B cell (primary cell): ENCODE results near the gene HMGN4. TPM values are rescaled to one million over a fixed set of nuclear protein-coding genes. Genes with fewer than 3 reads are reported as not detected.

ENCODE experiments used
- ATAC-seq: fragments of 200-7000 bp; cut with Tn5 transposase; one replicate; pipeline ENCODE4 v1.10.0; 2021; ENCODE audit warnings: low read depth, mild to moderate bottlenecking, moderate number of reproducible peaks, moderate library complexity
- CTCF ChIA-PET: fragments of 350-600 bp; sonication (Branson Sonifier 250); formaldehyde crosslinking; loops from one replicate; lab custom pipeline; 2021; ENCODE audit warnings: antibody characterized with exemption, inconsistent platforms; lab: Charles Lee
- POLR2A ChIA-PET: fragments of 350-600 bp; sonication (Branson Sonifier 250); formaldehyde crosslinking; loops from one replicate; lab custom pipeline; 2021; ENCODE audit warnings: antibody characterized with exemption; lab: Charles Lee
- DNase-seq: peaks from one replicate; pipeline ENCODE4 v3.0.0; 2013
- H2AFZ ChIP-seq: 2 replicates; pipeline ENCODE4 v1.6.1; 2012; ENCODE audit warnings: mild to moderate bottlenecking, low read depth, low read length; ENCODE audit not compliant: insufficient read depth, poor library complexity, severe bottlenecking
- H3K27ac ChIP-seq, 2 donors: 1 replicate in 1 of 2; 2 replicates in 1 of 2; pipeline ENCODE4 v1.5.1; 2012 to 2013; ENCODE audit warnings: low read length in 2 of 2, mild to moderate bottlenecking in 2 of 2, moderate library complexity in 1 of 2
- H3K27me3 ChIP-seq, 4 experiments: fragments of 200-600 bp in 1 of 4; sonication (generic) in 1 of 4; replicated peaks in 1 of 4; 1 replicate in 2 of 4; 2 replicates in 2 of 4; pipeline versions ENCODE4 v1.6.1 to v1.7.0; 2013 to 2016; ENCODE audit warnings: low read length in 3 of 4, mild to moderate bottlenecking in 2 of 4, mixed read lengths in 1 of 4, moderate library complexity in 1 of 4; ENCODE audit not compliant: insufficient read depth in 4 of 4, control insufficient read depth in 3 of 4; ENCODE audit errors: control extremely low read depth in 1 of 4
- H3K36me3 ChIP-seq, 2 experiments: replicated peaks in 1 of 2; 1 replicate in 1 of 2; 2 replicates in 1 of 2; pipeline versions ENCODE4 v1.6.1 to v1.7.1; 2013; ENCODE audit warnings: low read length in 1 of 2; ENCODE audit not compliant: insufficient read depth in 2 of 2, control insufficient read depth in 1 of 2; ENCODE audit errors: control extremely low read depth in 1 of 2, extremely low read depth in 1 of 2
- H3K4me1 ChIP-seq, 2 donors: fragments of 200-600 bp in 1 of 2; sonication (generic) in 1 of 2; 1 replicate in 1 of 2; 2 replicates in 1 of 2; pipeline versions ENCODE4 v1.5.1 to v1.6.1; 2013 to 2017; ENCODE audit warnings: low read length in 2 of 2; ENCODE audit not compliant: control insufficient read depth in 2 of 2, insufficient read depth in 2 of 2
- H3K4me2 ChIP-seq: replicated peaks from 2 replicates; pipeline ENCODE3; 2012; ENCODE audit warnings: mild to moderate bottlenecking, low read depth, low read length; ENCODE audit not compliant: poor library complexity, severe bottlenecking
- H3K4me3 ChIP-seq, 5 experiments: fragments of 200-600 bp in 1 of 5; sonication (generic) in 1 of 5; 1 replicate in 3 of 5; 2 replicates in 2 of 5; pipeline versions ENCODE4 v1.5.1 to v1.7.0; 2011 to 2016; ENCODE audit warnings: low read length in 4 of 5, mild to moderate bottlenecking in 4 of 5, low read depth in 2 of 5, control low read depth in 1 of 5, moderate library complexity in 1 of 5; ENCODE audit not compliant: insufficient read depth in 1 of 5; ENCODE audit errors: control extremely low read depth in 1 of 5, extremely low read depth in 1 of 5
- H3K79me2 ChIP-seq: fragments of 200-600 bp; sonication (generic); one replicate; pipeline ENCODE4 v1.6.0; 2016; ENCODE audit warnings: low read length; ENCODE audit not compliant: control insufficient read depth, insufficient read depth
- H3K9ac ChIP-seq: fragments of 200-600 bp; sonication (generic); 2 replicates; pipeline ENCODE4 v1.6.1; 2017; ENCODE audit warnings: mild to moderate bottlenecking, low read length, moderate library complexity
- H3K9me3 ChIP-seq, 3 donors: one replicate each; pipeline versions ENCODE4 v1.6.1 to v1.7.1; 2013; ENCODE audit warnings: low read length in 2 of 3; ENCODE audit not compliant: control insufficient read depth in 2 of 3, insufficient read depth in 1 of 3; ENCODE audit errors: control extremely low read depth in 1 of 3
- H4K20me1 ChIP-seq: 2 replicates; pipeline ENCODE4 v1.6.0; 2012; ENCODE audit warnings: mild to moderate bottlenecking, low read length; ENCODE audit not compliant: insufficient read depth, control insufficient read depth, poor library complexity, severe bottlenecking
- H3K27ac Mint-ChIP-seq: one replicate; pipeline ENCODE4 v1.8.0; 2021; ENCODE audit warnings: mixed read lengths
- H3K27me3 Mint-ChIP-seq: one replicate; pipeline ENCODE4 v1.8.0; 2021; ENCODE audit warnings: mixed read lengths
- H3K4me1 Mint-ChIP-seq: one replicate; pipeline ENCODE4 v1.8.0; 2021; ENCODE audit warnings: mixed read lengths
- H3K4me3 Mint-ChIP-seq: one replicate; pipeline ENCODE4 v1.8.0; 2021; ENCODE audit warnings: mixed read lengths
- H3K9me3 Mint-ChIP-seq: one replicate; pipeline ENCODE4 v1.8.0; 2022; ENCODE audit warnings: mixed read lengths; ENCODE audit not compliant: insufficient read depth
- EZH2 ChIP-seq: IDR thresholded peaks from 2 replicates; pipeline ENCODE4 v1.6.1; 2012; ENCODE audit warnings: borderline replicate concordance, low read depth, mild to moderate bottlenecking, moderate library complexity, low read length; ENCODE audit not compliant: insufficient read depth, poor library complexity, severe bottlenecking
- WGBS: methylation state at CpG from one replicate; pipeline ENCODE4 v1.1.5; 2013; ENCODE audit warnings: missing lambda C conversion rate; ENCODE audit not compliant: insufficient coverage; 5-methylcytosine and 5-hydroxymethylcytosine counted together
- intact Hi-C: fragments of 100-400 bp; cut with micrococcal nuclease; formaldehyde crosslinking; loops from one replicate; pipeline ENCODE4 v1.10.0; 2022
- polyA plus RNA-seq: library from polyadenylated mRNA; depleted of rRNA; stranded (reverse); fragments of >200 nt; gene quantifications from 2 replicates; pipeline ENCODE4 v1.2.3, GENCODE V29; 2012
- total RNA-seq, 2 donors: library from RNA; stranded (reverse); fragments of 120-200 nt in 1 of 2; gene quantifications; 1 replicate in 1 of 2; 2 replicates in 1 of 2; pipeline versions ENCODE4 v1.2.3 to v1.2.4, GENCODE V29; 2013 to 2022
- TF ChIP-seq, protein P1 (sequence below): fragments of 200-600 bp; IDR thresholded peaks from one replicate; pipeline ENCODE4 v1.8.0; 2022; ENCODE audit warnings: antibody characterized with exemption, mild to moderate bottlenecking

Gene HMGN4
- total and polyA plus RNA-seq, 2 donors (not counting 1 experiment from before 2014, with no cell fraction given): 37.7 to 81.1 TPM

DNA sequence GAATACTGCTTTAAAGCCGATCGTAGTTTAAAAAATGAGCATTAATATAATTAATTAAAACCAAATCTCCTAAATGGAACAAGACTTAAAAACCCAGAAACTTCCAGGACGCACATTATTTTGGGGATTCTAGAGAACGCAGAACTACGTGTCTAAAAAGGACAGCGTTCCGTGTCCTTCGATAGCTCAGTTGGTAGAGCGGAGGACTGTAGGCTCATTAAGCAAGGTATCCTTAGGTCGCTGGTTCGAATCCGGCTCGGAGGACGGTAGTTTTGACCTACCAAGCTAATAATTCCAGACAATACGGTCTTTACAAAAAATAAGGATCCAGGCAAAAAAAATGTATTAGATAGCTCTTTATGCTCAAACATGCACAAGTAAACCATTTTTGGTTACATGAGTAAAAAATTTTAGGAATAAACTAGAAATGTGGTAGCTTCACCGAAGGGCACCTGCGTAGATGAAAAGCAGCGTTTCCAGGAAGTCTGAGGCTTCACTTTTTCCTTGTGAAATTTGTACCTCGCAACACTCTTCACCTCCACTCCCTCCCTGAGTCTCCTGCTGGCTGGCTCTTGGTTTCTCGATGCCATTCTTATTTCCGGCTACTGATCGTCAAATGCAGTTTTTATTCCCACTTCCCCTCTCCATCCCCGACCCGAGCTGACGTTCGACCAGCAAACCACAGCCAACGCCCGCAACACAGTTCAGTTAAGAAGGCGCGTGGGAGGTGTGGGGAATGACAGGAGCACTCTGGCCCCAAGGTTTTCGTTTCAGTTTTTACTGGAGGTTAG, 39.0 kb downstream of the HMGN4 start:
- H3K9me3 ChIP-seq: peaks cover 7 to 18% (median 14%) of the 10 kb centered on the region in 3 donors
- Mint-ChIP-seq H3K27me3 (peaks cover 11% of the 10 kb centered on the region), H3K9me3 (peaks cover 2% of the 10 kb centered on the region), H3K27ac (peak overlapping the region; percentile 78), H3K4me1 (peaks cover 20% of the 10 kb centered on the region), H3K4me3 (peak overlapping the region; percentile 73)
- no peaks in the 10 kb centered on the region for H3K36me3 ChIP-seq
- DNase-seq (peak; percentile 71), ATAC-seq (peak; percentile 40)
- peak overlapping the region; percentile 66 for H3K4me2 ChIP-seq
- peak overlapping the region; percentile 23 to 46 (median 41) for H3K4me3 ChIP-seq
- no peaks in the 10 kb centered on the region for H4K20me1 ChIP-seq
- 5% methylated on average over 14 of the region's 31 CpGs for WGBS
- peaks cover 0 to 17% (median 8%) of the 10 kb centered on the region in 4 experiments for H3K27me3 ChIP-seq
- peak overlapping the region; percentile 33 for H3K9ac ChIP-seq
- H3K27ac ChIP-seq: no peak overlapping the region
- peak overlapping the region; percentile 62 for H2AFZ ChIP-seq
- intact Hi-C loops: no loop called here
- ChIA-PET POLR2A (no interaction called here), CTCF (interaction anchor here (0.7 to 9.5 kb wide), 4 partner anchors 9 to 247 kb away, joined by 3 to 132 read pairs (median 6); no protein-coding TSS in a partner anchor)
- no peaks in the 10 kb centered on the region for H3K79me2 ChIP-seq
- TF ChIP-seq, protein P1, sequence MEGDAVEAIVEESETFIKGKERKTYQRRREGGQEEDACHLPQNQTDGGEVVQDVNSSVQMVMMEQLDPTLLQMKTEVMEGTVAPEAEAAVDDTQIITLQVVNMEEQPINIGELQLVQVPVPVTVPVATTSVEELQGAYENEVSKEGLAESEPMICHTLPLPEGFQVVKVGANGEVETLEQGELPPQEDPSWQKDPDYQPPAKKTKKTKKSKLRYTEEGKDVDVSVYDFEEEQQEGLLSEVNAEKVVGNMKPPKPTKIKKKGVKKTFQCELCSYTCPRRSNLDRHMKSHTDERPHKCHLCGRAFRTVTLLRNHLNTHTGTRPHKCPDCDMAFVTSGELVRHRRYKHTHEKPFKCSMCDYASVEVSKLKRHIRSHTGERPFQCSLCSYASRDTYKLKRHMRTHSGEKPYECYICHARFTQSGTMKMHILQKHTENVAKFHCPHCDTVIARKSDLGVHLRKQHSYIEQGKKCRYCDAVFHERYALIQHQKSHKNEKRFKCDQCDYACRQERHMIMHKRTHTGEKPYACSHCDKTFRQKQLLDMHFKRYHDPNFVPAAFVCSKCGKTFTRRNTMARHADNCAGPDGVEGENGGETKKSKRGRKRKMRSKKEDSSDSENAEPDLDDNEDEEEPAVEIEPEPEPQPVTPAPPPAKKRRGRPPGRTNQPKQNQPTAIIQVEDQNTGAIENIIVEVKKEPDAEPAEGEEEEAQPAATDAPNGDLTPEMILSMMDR: no peak
- TF ChIP-seq EZH2: no peak
- H3K4me1 ChIP-seq: peaks cover 18% of the 10 kb centered on the region in 2 donors

DNA sequence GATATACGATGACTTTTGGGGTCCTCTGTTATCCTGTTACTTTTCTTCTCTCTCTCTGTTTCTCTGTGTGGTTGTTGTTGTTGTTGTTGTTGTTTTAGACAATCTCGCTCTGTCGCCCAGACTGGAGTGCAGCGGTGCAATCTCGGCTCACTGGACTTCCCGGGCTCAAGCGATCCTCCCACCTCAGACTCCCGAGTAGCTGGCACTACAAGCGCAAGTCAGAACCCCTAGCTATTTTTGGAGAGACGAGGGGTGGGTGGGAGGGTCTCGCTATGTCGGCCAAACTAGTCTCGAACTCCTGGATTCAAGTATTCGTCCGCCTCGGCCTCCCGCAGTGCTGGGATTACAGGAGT, 39.5 kb downstream of the HMGN4 start:
- ChIA-PET CTCF (interaction anchor here (1.4 to 9.5 kb wide), 4 partner anchors 9 to 24 kb away, joined by 4 to 132 read pairs (median 12); no protein-coding TSS in a partner anchor), POLR2A (no interaction called here)
- no peak overlapping the region for H3K27ac Mint-ChIP-seq
- intact Hi-C loops: no loop called here
- ATAC-seq: no peak
- Histone ChIP-seq H3K4me3 (peak overlapping the region; percentile 23 to 46 (median 41)), H3K27ac (no peak overlapping the region), H3K36me3 (no peaks in the 10 kb centered on the region), H3K4me2 (peak overlapping the region; percentile 66), H4K20me1 (no peaks in the 10 kb centered on the region), H3K27me3 (peaks cover 0 to 20% (median 8%) of the 10 kb centered on the region in 4 experiments), H2AFZ (peak overlapping the region; percentile 62), H3K9me3 (peaks cover 7 to 18% (median 14%) of the 10 kb centered on the region in 3 donors), H3K9ac (peak overlapping the region; percentile 33), H3K4me1 (peaks cover 15% of the 10 kb centered on the region in 2 donors), H3K79me2 (no peaks in the 10 kb centered on the region)
- peak overlapping the region; percentile 73 for H3K4me3 Mint-ChIP-seq
- no peak for DNase-seq
- no peak for TF ChIP-seq EZH2
- TF ChIP-seq, protein P1: no peak
- peaks cover 15% of the 10 kb centered on the region for H3K27me3 Mint-ChIP-seq
- H3K4me1 Mint-ChIP-seq: peaks cover 17% of the 10 kb centered on the region
- 47% methylated on average over 12 of the region's 17 CpGs for WGBS
- H3K9me3 Mint-ChIP-seq: peaks cover 2% of the 10 kb centered on the region
